ENCODE results near the gene DPYSL3.
"Not testable (repeated sequence)": the region's sequence is repeated elsewhere in the genome, so short reads cannot be mapped to it uniquely, and the experiment has no call there.

GRCh38 chr5:147553817-147554216, 43.9 kb upstream of the DPYSL3 start:
- TF ChIP-seq, protein P1, sequence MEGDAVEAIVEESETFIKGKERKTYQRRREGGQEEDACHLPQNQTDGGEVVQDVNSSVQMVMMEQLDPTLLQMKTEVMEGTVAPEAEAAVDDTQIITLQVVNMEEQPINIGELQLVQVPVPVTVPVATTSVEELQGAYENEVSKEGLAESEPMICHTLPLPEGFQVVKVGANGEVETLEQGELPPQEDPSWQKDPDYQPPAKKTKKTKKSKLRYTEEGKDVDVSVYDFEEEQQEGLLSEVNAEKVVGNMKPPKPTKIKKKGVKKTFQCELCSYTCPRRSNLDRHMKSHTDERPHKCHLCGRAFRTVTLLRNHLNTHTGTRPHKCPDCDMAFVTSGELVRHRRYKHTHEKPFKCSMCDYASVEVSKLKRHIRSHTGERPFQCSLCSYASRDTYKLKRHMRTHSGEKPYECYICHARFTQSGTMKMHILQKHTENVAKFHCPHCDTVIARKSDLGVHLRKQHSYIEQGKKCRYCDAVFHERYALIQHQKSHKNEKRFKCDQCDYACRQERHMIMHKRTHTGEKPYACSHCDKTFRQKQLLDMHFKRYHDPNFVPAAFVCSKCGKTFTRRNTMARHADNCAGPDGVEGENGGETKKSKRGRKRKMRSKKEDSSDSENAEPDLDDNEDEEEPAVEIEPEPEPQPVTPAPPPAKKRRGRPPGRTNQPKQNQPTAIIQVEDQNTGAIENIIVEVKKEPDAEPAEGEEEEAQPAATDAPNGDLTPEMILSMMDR (IDR thresholded peaks at IDR 0.05): not testable (repeated sequence)
- not testable (repeated sequence) for TF ChIP-seq POLR2A (IDR thresholded peaks at IDR 0.05)
